Osteoblast (primary cell): Measurements from ENCODE around the gene FOSL2. TPM values are rescaled to one million over a fixed set of nuclear protein-coding genes. Genes with fewer than 3 reads are reported as not detected.

ENCODE experiments used
- DNase-seq: peaks from one replicate; pipeline ENCODE4 v3.0.0; 2011; ENCODE audit warnings: low spot score, mixed read lengths; ENCODE audit not compliant: insufficient read length; ENCODE audit errors: missing footprints
- H2AFZ ChIP-seq: 2 replicates; pipeline ENCODE4 v1.6.0; 2011; ENCODE audit warnings: mild to moderate bottlenecking, low read length
- H3K27ac ChIP-seq: 2 replicates; pipeline ENCODE4 v1.5.1; 2011; ENCODE audit warnings: mild to moderate bottlenecking, low read depth, low read length, moderate library complexity
- H3K27me3 ChIP-seq: 2 replicates; pipeline ENCODE4 v1.6.0; 2012; ENCODE audit warnings: mild to moderate bottlenecking, control low read depth, inconsistent platforms, low read length, moderate library complexity; ENCODE audit not compliant: insufficient read depth
- H3K36me3 ChIP-seq: 2 replicates; pipeline ENCODE4 v1.5.1; 2011; ENCODE audit warnings: mild to moderate bottlenecking, low read length, control low read depth, moderate library complexity; ENCODE audit not compliant: insufficient read depth
- H3K4me1 ChIP-seq: 2 replicates; pipeline ENCODE4 v1.5.1; 2011; ENCODE audit warnings: mild to moderate bottlenecking, low read length, control low read depth, moderate library complexity; ENCODE audit not compliant: insufficient read depth
- H3K4me2 ChIP-seq: 2 replicates; pipeline ENCODE4 v1.6.0; 2011; ENCODE audit warnings: mild to moderate bottlenecking, low read length; ENCODE audit not compliant: insufficient read depth
- H3K4me3 ChIP-seq: fragments of 200-600 bp; sonication (generic); 3 replicates; pipeline ENCODE4 v1.5.1; 2012; ENCODE audit warnings: mild to moderate bottlenecking, low read length, inconsistent platforms; ENCODE audit not compliant: insufficient read depth
- H3K79me2 ChIP-seq: 2 replicates; pipeline ENCODE4 v1.6.0; 2012; ENCODE audit warnings: mild to moderate bottlenecking, low read length, control low read depth, inconsistent platforms; ENCODE audit not compliant: insufficient read depth
- H3K9me3 ChIP-seq: 2 replicates; pipeline ENCODE4 v1.5.1; 2011; ENCODE audit warnings: low read depth, low read length, control low read depth
- H4K20me1 ChIP-seq: 2 replicates; pipeline ENCODE4 v1.6.0; 2012; ENCODE audit warnings: mild to moderate bottlenecking, low read length, control low read depth; ENCODE audit not compliant: insufficient read depth
- CTCF ChIP-seq: IDR thresholded peaks from 2 replicates; pipeline ENCODE4 v1.5.1; 2011; ENCODE audit warnings: mild to moderate bottlenecking, low read depth, low read length, moderate library complexity; ENCODE audit errors: extremely low read depth
- total RNA-seq: library from RNA; depleted of rRNA; stranded (reverse); fragments of >200 nt; gene quantifications from 2 replicates; pipeline ENCODE4 v1.2.3, GENCODE V29; 2012

FOSL2 gene
- total RNA-seq, 1 donor = 86.9 TPM

DNA sequence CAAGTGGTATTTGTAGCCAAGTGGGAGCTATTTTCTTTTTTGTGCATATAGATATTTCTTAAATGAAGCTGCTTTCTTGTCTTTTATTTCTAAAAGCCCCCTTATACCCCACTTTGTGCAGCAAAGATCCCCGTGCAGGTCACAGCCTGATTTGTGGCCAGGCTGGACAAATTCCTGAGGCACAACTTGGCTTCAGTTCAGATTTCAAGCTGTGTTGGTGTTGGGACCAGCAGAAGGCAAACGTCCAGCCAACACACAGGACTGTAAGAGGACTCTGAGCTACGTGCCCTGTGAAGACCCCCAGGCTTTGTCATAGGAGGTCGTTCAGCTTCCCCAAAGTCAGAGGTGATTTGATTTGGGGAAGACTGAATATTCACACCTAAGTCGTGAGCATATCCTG, 21.9 kb downstream of the FOSL2 start:
- H4K20me1 ChIP-seq = peaks cover 84% of the 10 kb centered on the region

GRCh38 chr2:28415010-28415409, 22.4 kb downstream of the FOSL2 start:
- DNase-seq = no peak
- no peak overlapping the region for H3K4me3 ChIP-seq
- no peak for TF ChIP-seq CTCF
- H4K20me1 ChIP-seq = peaks cover 85% of the 10 kb centered on the region
- no peaks in the 10 kb centered on the region for H3K27me3 ChIP-seq
- H3K79me2 ChIP-seq = peaks cover 85% of the 10 kb centered on the region
- H3K4me2 ChIP-seq = no peak overlapping the region
- H3K36me3 ChIP-seq = peaks cover 94% of the 10 kb centered on the region
- H3K4me1 ChIP-seq = peaks cover 10% of the 10 kb centered on the region
- no peak overlapping the region for H2AFZ ChIP-seq
- H3K27ac ChIP-seq = peak overlapping the region; percentile 49
- no peaks in the 10 kb centered on the region for H3K9me3 ChIP-seq

More for the DNA sequence above, 21.9 kb downstream of the FOSL2 start:
- Histone ChIP-seq H2AFZ (no peak overlapping the region), H3K4me1 (peaks cover 10% of the 10 kb centered on the region), H3K4me2 (no peak overlapping the region), H3K27me3 (no peaks in the 10 kb centered on the region), H3K4me3 (no peak overlapping the region), H3K9me3 (no peaks in the 10 kb centered on the region), H3K79me2 (peaks cover 87% of the 10 kb centered on the region), H3K27ac (peak overlapping the region; percentile 49), H3K36me3 (peaks cover 94% of the 10 kb centered on the region)
- DNase-seq = no peak
- no peak for TF ChIP-seq CTCF

- Histone ChIP-seq H3K9me3 (no peaks in the 10 kb centered on the region), H3K79me2 (peaks cover 78% of the 10 kb centered on the region), H3K4me2 (no peak overlapping the region), H3K36me3 (peaks cover 91% of the 10 kb centered on the region), H3K4me3 (no peak overlapping the region), H3K27me3 (no peaks in the 10 kb centered on the region), H3K27ac (peak overlapping the region; percentile 12), H2AFZ (no peak overlapping the region), H4K20me1 (peaks cover 84% of the 10 kb centered on the region), H3K4me1 (peaks cover 10% of the 10 kb centered on the region)
- no peak for DNase-seq
- no peak for TF ChIP-seq CTCF
Measured at GRCh38 chr2:28415715-28416114, 23.1 kb downstream of the FOSL2 start.

GRCh38 chr2:28419003-28419402, 26.3 kb downstream of the FOSL2 start:
- no peak overlapping the region for H2AFZ ChIP-seq
- peaks cover 16% of the 10 kb centered on the region for H3K4me1 ChIP-seq
- H3K36me3 ChIP-seq = peaks cover 60% of the 10 kb centered on the region
- H3K27me3 ChIP-seq = no peaks in the 10 kb centered on the region
- H3K9me3 ChIP-seq = no peaks in the 10 kb centered on the region
- peaks cover 59% of the 10 kb centered on the region for H4K20me1 ChIP-seq
- H3K79me2 ChIP-seq = peaks cover 46% of the 10 kb centered on the region
- H3K27ac ChIP-seq = no peak overlapping the region
- H3K4me2 ChIP-seq = no peak overlapping the region
- TF ChIP-seq CTCF = no peak
- DNase-seq = no peak
- H3K4me3 ChIP-seq = no peak overlapping the region
